Liver (tissue), 9 donors: ENCODE results near the gene XPR1. TPM values are rescaled to one million over a fixed set of nuclear protein-coding genes. Genes with fewer than 3 reads are reported as not detected.

ENCODE experiments used
- DNase-seq: peaks from one replicate; pipeline ENCODE4 v3.0.0-alpha.2; 2017; ENCODE audit warnings: low spot score
- H3K27ac ChIP-seq, 2 donors: one replicate each; pipeline ENCODE4 v1.7.0; 2013; ENCODE audit warnings: inconsistent platforms in 2 of 2, low read length in 2 of 2, control low read depth in 1 of 2, low read depth in 1 of 2, mild to moderate bottlenecking in 1 of 2
- H3K27me3 ChIP-seq, 4 donors: one replicate each; pipeline versions ENCODE4 v1.6.1 to v1.7.0; 2013; ENCODE audit warnings: low read length in 3 of 4, inconsistent platforms in 1 of 4, mild to moderate bottlenecking in 1 of 4, moderate library complexity in 1 of 4; ENCODE audit not compliant: control insufficient read depth in 4 of 4, insufficient read depth in 4 of 4
- H3K36me3 ChIP-seq, 4 donors: one replicate each; pipeline versions ENCODE4 v1.6.1 to v1.7.0; 2013; ENCODE audit warnings: low read length in 3 of 4, mild to moderate bottlenecking in 3 of 4, low read depth in 1 of 4, moderate library complexity in 1 of 4; ENCODE audit not compliant: control insufficient read depth in 4 of 4, insufficient read depth in 3 of 4
- H3K4me1 ChIP-seq, 4 donors: one replicate each; pipeline versions ENCODE4 v1.6.1 to v1.7.0; 2013; ENCODE audit warnings: low read length in 3 of 4, mild to moderate bottlenecking in 3 of 4, moderate library complexity in 1 of 4; ENCODE audit not compliant: control insufficient read depth in 4 of 4, insufficient read depth in 4 of 4
- H3K4me3 ChIP-seq, 3 donors: one replicate each; pipeline versions ENCODE4 v1.6.1 to v1.7.0; 2013; ENCODE audit warnings: low read length in 3 of 3, control low read depth in 1 of 3, low read depth in 1 of 3, mild to moderate bottlenecking in 1 of 3
- H3K9ac ChIP-seq, 2 donors: one replicate each; pipeline ENCODE4 v1.7.0; 2013; ENCODE audit warnings: low read length in 2 of 2, mild to moderate bottlenecking in 2 of 2, moderate library complexity in 2 of 2, control low read depth in 1 of 2, low read depth in 1 of 2
- H3K9me3 ChIP-seq, 4 donors: one replicate each; pipeline versions ENCODE4 v1.6.1 to v1.7.0; 2013; ENCODE audit warnings: low read length in 3 of 4; ENCODE audit not compliant: control insufficient read depth in 4 of 4
- ATF3 ChIP-seq: IDR thresholded peaks from 2 replicates; pipeline ENCODE4 v1.6.1; 2016; ENCODE audit warnings: antibody characterized with exemption
- CTCF ChIP-seq: fragments of 150-350 bp; IDR thresholded peaks from 2 replicates; pipeline ENCODE4 v1.5.1; 2017; ENCODE audit warnings: improper control_type of control experiment, low read depth, low read length; ENCODE audit not compliant: missing input control
- EGR1 ChIP-seq, 2 donors: IDR thresholded peaks; 2 replicates each; pipeline ENCODE4 v1.6.1; 2016 to 2018; ENCODE audit warnings: antibody characterized with exemption in 2 of 2, low read depth in 2 of 2
- FOXA1 ChIP-seq: IDR thresholded peaks from 2 replicates; pipeline ENCODE4 v1.6.1; 2016; ENCODE audit warnings: antibody characterized with exemption
- FOXA2 ChIP-seq: IDR thresholded peaks from 2 replicates; pipeline ENCODE4 v1.6.1; 2016; ENCODE audit warnings: antibody characterized with exemption
- GABPA ChIP-seq, 2 donors: IDR thresholded peaks in 1 of 2; conservative IDR thresholded peaks in 1 of 2; 2 replicates each; pipeline ENCODE4 v1.6.1; 2016; ENCODE audit warnings: antibody characterized with exemption in 2 of 2, mild to moderate bottlenecking in 1 of 2, moderate library complexity in 1 of 2
- HNF4A ChIP-seq, 2 donors: conservative IDR thresholded peaks; 2 replicates each; pipeline ENCODE4 v1.6.1; 2016; ENCODE audit warnings: antibody characterized with exemption in 2 of 2, mild to moderate bottlenecking in 2 of 2
- HNF4G ChIP-seq: IDR thresholded peaks from 2 replicates; pipeline ENCODE4 v1.6.1; 2016; ENCODE audit warnings: antibody characterized with exemption
- JUND ChIP-seq, 2 donors: IDR thresholded peaks; 2 replicates each; pipeline ENCODE4 v1.6.1; 2016; ENCODE audit warnings: antibody characterized with exemption in 2 of 2
- MAX ChIP-seq: IDR thresholded peaks from 2 replicates; pipeline ENCODE4 v1.6.1; 2016; ENCODE audit warnings: antibody characterized with exemption
- NR2F2 ChIP-seq: IDR thresholded peaks from 2 replicates; pipeline ENCODE4 v1.6.1; 2016; ENCODE audit warnings: antibody characterized with exemption
- RAD21 ChIP-seq, 2 donors: IDR thresholded peaks; 2 replicates each; pipeline ENCODE4 v1.6.1; 2016; ENCODE audit warnings: antibody characterized with exemption in 2 of 2, mild to moderate bottlenecking in 2 of 2
- REST ChIP-seq: IDR thresholded peaks from 2 replicates; pipeline ENCODE4 v1.6.1; 2016; ENCODE audit warnings: antibody characterized with exemption, mild to moderate bottlenecking
- SP1 ChIP-seq: IDR thresholded peaks from 2 replicates; pipeline ENCODE4 v1.6.1; 2018; ENCODE audit warnings: antibody characterized with exemption, mild to moderate bottlenecking
- TAF1 ChIP-seq: conservative IDR thresholded peaks from 2 replicates; pipeline ENCODE4 v1.6.1; 2016; ENCODE audit warnings: antibody characterized with exemption, mild to moderate bottlenecking
- YY1 ChIP-seq: IDR thresholded peaks from 2 replicates; pipeline ENCODE4 v1.6.1; 2016; ENCODE audit warnings: antibody characterized with exemption, mild to moderate bottlenecking
- ZBTB33 ChIP-seq: IDR thresholded peaks from 2 replicates; pipeline ENCODE4 v1.6.1; 2016; ENCODE audit warnings: antibody characterized with exemption
- WGBS: extraction: QIAGEN DNeasy Blood & Tissue Kit; methylation state at CpG from one replicate; pipeline ENCODE4 v1.1.7; 2013; 5-methylcytosine and 5-hydroxymethylcytosine counted together
- polyA plus RNA-seq, 2 donors: library from polyadenylated mRNA; stranded (reverse) in 1 of 2; unstranded in 1 of 2; fragments of 200-250 nt in 1 of 2; fragments of >200 nt in 1 of 2; fragmentation: Nextera tagmentation in 1 of 2; extraction: Ambion mirVana in 1 of 2; gene quantifications; one replicate each; pipeline versions ENCODE4 v1.2.1 to v1.2.3, GENCODE V29; 2013 to 2015
- total RNA-seq, 2 donors: library from RNA; depleted of rRNA; stranded (reverse); fragments of >200 nt; gene quantifications; one replicate each; pipeline ENCODE4 v1.2.3, GENCODE V29; 2014
- donor health status: healthy.
- donor health status: healthy.
- donor health status: healthy.
- donor health status: healthy.
- donor health status: healthy.

XPR1 gene
- total and polyA plus RNA-seq, 4 donors, result 1.8 to 14.3 (median 5.9) TPM

GRCh38 chr1:180796897-180797640 is 165.2 kb downstream of the XPR1 start (continued):
- TF ChIP-seq ZBTB33, result no peak
- TF ChIP-seq FOXA1, result no peak
- TF ChIP-seq SP1, result no peak

GRCh38 chr1:180800945-180801344 is 169.1 kb downstream of the XPR1 start:
- Histone ChIP-seq H3K9ac (no peak overlapping the region), H3K4me3 (no peak overlapping the region), H3K4me1 (no peaks in the 10 kb centered on the region), H3K27me3 (no peaks in the 10 kb centered on the region), H3K9me3 (no peaks in the 10 kb centered on the region), H3K36me3 (no peaks in the 10 kb centered on the region), H3K27ac (no peak overlapping the region)
- DNase-seq, result no peak
- TF ChIP-seq GABPA (IDR thresholded peaks at IDR 0.05 in 1 of 2, conservative IDR thresholded peaks at IDR 0.05 in 1 of 2), result no peak
- TF ChIP-seq ATF3, result no peak
- no peak for TF ChIP-seq FOXA2
- no peak for TF ChIP-seq TAF1
- TF ChIP-seq MAX, result no peak
- TF ChIP-seq NR2F2, result no peak
- no peak for TF ChIP-seq HNF4G
- no peak for TF ChIP-seq RAD21 (IDR thresholded peaks at IDR 0.05)
- TF ChIP-seq REST, result no peak
- TF ChIP-seq CTCF, result no peak
- TF ChIP-seq YY1, result no peak
- no peak for TF ChIP-seq HNF4A (conservative IDR thresholded peaks at IDR 0.05)
- no peak for TF ChIP-seq EGR1 (IDR thresholded peaks at IDR 0.05; ENCODE audit: low read depth in 2 of 2)
- no peak for TF ChIP-seq JUND (IDR thresholded peaks at IDR 0.05)
- 94% methylated on average over 1 of the region's 1 CpG for WGBS
